ENCODE measurements around the gene CARS2. TPM values are rescaled to one million over a fixed set of nuclear protein-coding genes. Genes with fewer than 3 reads are reported as not detected.

Gene CARS2
- total RNA-seq, 2 experiments from 2014 or later, result 45.0 to 47.3 TPM

DNA sequence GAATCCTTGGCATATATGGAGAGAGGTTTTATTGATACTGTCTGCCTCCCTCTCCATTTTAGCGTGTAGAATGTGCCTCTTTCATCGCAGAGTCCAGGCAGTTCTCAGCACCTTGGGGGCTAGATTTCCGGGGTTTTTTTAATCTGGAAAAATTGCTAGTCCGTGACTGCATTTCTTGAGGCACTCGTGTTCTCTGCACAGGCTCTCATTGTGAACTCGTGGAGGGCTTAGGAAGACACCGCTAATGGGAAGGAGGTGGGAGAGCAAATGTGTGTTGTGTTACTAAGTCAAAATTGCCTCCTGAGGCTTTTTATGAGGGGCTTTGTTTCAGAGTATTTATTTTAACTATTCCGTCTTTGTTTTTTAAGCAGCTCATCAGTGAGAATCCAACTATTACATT, 17.7 kb upstream of the CARS2 start:
- CTCF ChIA-PET (ENCODE audit: unreplicated experiment), result no interaction called here
- H3K4me2 ChIP-seq (ENCODE audit: low read length), result no peak overlapping the region
- no TSS peak for BruUV-seq (replicated peaks)
- TF ChIP-seq, protein P1, sequence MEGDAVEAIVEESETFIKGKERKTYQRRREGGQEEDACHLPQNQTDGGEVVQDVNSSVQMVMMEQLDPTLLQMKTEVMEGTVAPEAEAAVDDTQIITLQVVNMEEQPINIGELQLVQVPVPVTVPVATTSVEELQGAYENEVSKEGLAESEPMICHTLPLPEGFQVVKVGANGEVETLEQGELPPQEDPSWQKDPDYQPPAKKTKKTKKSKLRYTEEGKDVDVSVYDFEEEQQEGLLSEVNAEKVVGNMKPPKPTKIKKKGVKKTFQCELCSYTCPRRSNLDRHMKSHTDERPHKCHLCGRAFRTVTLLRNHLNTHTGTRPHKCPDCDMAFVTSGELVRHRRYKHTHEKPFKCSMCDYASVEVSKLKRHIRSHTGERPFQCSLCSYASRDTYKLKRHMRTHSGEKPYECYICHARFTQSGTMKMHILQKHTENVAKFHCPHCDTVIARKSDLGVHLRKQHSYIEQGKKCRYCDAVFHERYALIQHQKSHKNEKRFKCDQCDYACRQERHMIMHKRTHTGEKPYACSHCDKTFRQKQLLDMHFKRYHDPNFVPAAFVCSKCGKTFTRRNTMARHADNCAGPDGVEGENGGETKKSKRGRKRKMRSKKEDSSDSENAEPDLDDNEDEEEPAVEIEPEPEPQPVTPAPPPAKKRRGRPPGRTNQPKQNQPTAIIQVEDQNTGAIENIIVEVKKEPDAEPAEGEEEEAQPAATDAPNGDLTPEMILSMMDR (conservative IDR thresholded peaks at IDR 0.05; ENCODE audit: low read length), result no peak
- TF ChIP-seq EZH2phosphoT487 (IDR thresholded peaks at IDR 0.05; ENCODE audit: borderline replicate concordance, low read depth, low read length), result no peak
- H4K20me1 ChIP-seq (ENCODE audit: insufficient read depth, low read length), result no peaks in the 10 kb centered on the region
- no peaks in the 10 kb centered on the region for H3K9me3 ChIP-seq (ENCODE audit: low read length)
- POLR2A ChIA-PET, result interaction anchor here (1.2 kb wide), 1 partner anchor 11 kb away, joined by 4 read pairs; no protein-coding TSS in a partner anchor
- H3K79me2 ChIP-seq (ENCODE audit: insufficient read depth, low read depth, low read length), result peaks cover 36% of the 10 kb centered on the region; the same call in 1 of the 2 replicates
- H3K27ac ChIP-seq (ENCODE audit: low read depth, low read length, poor library complexity, severe bottlenecking), result no peak overlapping the region
- no peak for DNase-seq (ENCODE audit: low spot score)
- intact Hi-C loops (cut with micrococcal nuclease; ENCODE audit: unreplicated experiment), result no loop called here
- H3K9me2 ChIP-seq (ENCODE audit: insufficient read depth, low read length), result no peaks in the 10 kb centered on the region
- peaks cover 25% of the 10 kb centered on the region for H3K36me3 ChIP-seq (ENCODE audit: insufficient read depth, low read length)
- H2AFZ ChIP-seq (ENCODE audit: low read length), result no peak overlapping the region
- H3K4me1 ChIP-seq (ENCODE audit: insufficient read depth, low read length, poor library complexity, severe bottlenecking), result peaks cover 19% of the 10 kb centered on the region
- H3K4me3 ChIP-seq (ENCODE audit: low read depth, low read length, poor library complexity, severe bottlenecking), result no peak overlapping the region

DNA sequence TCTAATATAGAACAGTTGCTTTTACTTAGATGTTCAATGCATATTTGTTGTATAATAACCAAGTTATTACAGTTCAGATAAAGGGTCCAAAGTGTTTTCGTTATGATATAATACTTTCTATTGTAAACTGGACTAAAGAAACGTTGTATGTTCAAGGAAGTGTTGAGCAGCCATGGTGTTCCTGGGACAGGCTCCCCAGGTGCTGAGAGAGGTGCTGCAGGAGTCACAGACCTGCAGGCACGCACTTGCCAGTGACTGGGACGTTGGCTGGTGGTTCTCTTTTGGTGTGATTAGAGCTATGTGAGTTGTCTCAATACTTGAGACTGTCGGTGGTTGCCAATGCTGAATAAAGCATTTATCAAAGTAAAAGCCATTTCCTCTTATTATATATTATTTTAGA, 17.1 kb upstream of the CARS2 start:
- Histone ChIP-seq H3K9me2 (ENCODE audit: insufficient read depth, low read length) (no peaks in the 10 kb centered on the region), H2AFZ (ENCODE audit: low read length) (no peak overlapping the region), H3K9me3 (ENCODE audit: low read length) (no peaks in the 10 kb centered on the region), H3K79me2 (ENCODE audit: insufficient read depth, low read depth, low read length) (peaks cover 42% of the 10 kb centered on the region), H3K4me1 (ENCODE audit: insufficient read depth, low read length, poor library complexity, severe bottlenecking) (peaks cover 15% of the 10 kb centered on the region), H3K4me3 (ENCODE audit: low read depth, low read length, poor library complexity, severe bottlenecking) (no peak overlapping the region), H3K27ac (ENCODE audit: low read depth, low read length, poor library complexity, severe bottlenecking) (no peak overlapping the region), H4K20me1 (ENCODE audit: insufficient read depth, low read length) (no peaks in the 10 kb centered on the region), H3K36me3 (ENCODE audit: insufficient read depth, low read length) (peaks cover 25% of the 10 kb centered on the region), H3K4me2 (ENCODE audit: low read length) (no peak overlapping the region)
- no peak for TF ChIP-seq EZH2phosphoT487 (IDR thresholded peaks at IDR 0.05; ENCODE audit: borderline replicate concordance, low read depth, low read length)
- TF ChIP-seq, protein P1 (conservative IDR thresholded peaks at IDR 0.05; ENCODE audit: low read length), result no peak
- intact Hi-C loops (cut with micrococcal nuclease; ENCODE audit: unreplicated experiment), result no loop called here
- no peak for DNase-seq (ENCODE audit: low spot score)
- BruUV-seq (replicated peaks), result no TSS peak
- ChIA-PET POLR2A (interaction anchor here (1.2 kb wide), 1 partner anchor 10 kb away, joined by 4 read pairs; no protein-coding TSS in a partner anchor), CTCF (ENCODE audit: unreplicated experiment) (no interaction called here)

DNA sequence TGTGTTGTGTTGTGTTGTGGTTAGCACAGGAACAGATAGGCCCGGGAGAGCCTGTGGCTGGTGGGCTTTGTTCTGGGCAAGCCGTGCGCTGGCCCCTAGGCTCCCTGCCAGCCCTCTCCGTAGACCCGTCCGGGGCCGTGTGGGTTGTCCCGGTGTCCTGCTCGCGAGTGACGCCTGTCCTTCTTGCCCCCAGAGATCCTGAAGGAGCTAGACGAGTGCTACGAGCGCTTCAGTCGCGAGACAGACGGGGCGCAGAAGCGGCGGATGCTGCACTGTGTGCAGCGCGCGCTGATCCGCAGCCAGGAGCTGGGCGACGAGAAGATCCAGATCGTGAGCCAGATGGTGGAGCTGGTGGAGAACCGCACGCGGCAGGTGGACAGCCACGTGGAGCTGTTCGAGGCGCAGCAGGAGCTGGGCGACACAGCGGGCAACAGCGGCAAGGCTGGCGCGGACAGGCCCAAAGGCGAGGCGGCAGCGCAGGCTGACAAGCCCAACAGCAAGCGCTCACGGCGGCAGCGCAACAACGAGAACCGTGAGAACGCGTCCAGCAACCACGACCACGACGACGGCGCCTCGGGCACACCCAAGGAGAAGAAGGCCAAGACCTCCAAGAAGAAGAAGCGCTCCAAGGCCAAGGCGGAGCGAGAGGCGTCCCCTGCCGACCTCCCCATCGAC, 13.3 kb upstream of the CARS2 start:
- BruUV-seq (replicated peaks), result no TSS peak
- DNase-seq (ENCODE audit: low spot score), result no peak
- H3K9me2 ChIP-seq (ENCODE audit: insufficient read depth, low read length), result no peaks in the 10 kb centered on the region
- no peak overlapping the region for H3K4me3 ChIP-seq (ENCODE audit: low read depth, low read length, poor library complexity, severe bottlenecking)
- peaks cover 14% of the 10 kb centered on the region for H3K4me1 ChIP-seq (ENCODE audit: insufficient read depth, low read length, poor library complexity, severe bottlenecking)
- H3K4me2 ChIP-seq (ENCODE audit: low read length), result no peak overlapping the region
- no peaks in the 10 kb centered on the region for H3K9me3 ChIP-seq (ENCODE audit: low read length)
- ChIA-PET CTCF (ENCODE audit: unreplicated experiment) (no interaction called here), POLR2A (no interaction called here)
- intact Hi-C loops (cut with micrococcal nuclease; ENCODE audit: unreplicated experiment), result loop anchor here (10.0 kb wide), 3 partner anchors 104 to 1554 kb away; partner anchors contain the start of gene NAXD
- H3K36me3 ChIP-seq (ENCODE audit: insufficient read depth, low read length), result peaks cover 25% of the 10 kb centered on the region
- H4K20me1 ChIP-seq (ENCODE audit: insufficient read depth, low read length), result peaks cover 17% of the 10 kb centered on the region
- peaks cover 71% of the 10 kb centered on the region for H3K79me2 ChIP-seq (ENCODE audit: insufficient read depth, low read depth, low read length)
- TF ChIP-seq, protein P1 (conservative IDR thresholded peaks at IDR 0.05; ENCODE audit: low read length), result no peak
- TF ChIP-seq EZH2phosphoT487 (IDR thresholded peaks at IDR 0.05; ENCODE audit: borderline replicate concordance, low read depth, low read length), result no peak
- H3K27ac ChIP-seq (ENCODE audit: low read depth, low read length, poor library complexity, severe bottlenecking), result no peak overlapping the region
- no peak overlapping the region for H2AFZ ChIP-seq (ENCODE audit: low read length)

Data from OCI-LY7 (cell line).